GM12872 (cell line): Measurements from ENCODE around the gene RBM19.

Experiments
- TF ChIP-seq, protein P1 (sequence below): IDR thresholded peaks from 3 replicates; pipeline ENCODE4 v1.5.1; 2011; ENCODE audit warnings: low read depth, mild to moderate bottlenecking, low read length, moderate library complexity; ENCODE audit not compliant: insufficient read depth

The RBM19 gene

DNA sequence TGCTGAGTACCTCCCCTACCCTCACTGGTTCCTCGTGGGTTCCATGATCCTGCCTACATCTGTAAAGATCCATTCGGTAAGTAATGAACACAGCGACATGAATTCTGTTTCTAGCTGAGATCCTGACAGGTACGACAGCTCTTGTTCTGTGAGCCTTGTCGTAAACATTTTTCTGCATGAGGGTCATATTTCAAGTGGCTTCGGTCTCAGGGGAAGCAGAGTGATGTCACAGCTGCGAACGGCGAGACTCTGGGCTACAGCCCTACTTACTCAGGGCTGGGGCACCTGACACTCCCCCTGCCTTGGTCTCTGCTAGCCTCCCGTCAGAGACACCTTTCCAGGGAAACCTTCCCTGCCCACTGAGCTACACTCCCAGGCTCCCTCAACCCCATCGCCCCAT lies 85.8 kb downstream of the RBM19 start:
- TF ChIP-seq, protein P1, sequence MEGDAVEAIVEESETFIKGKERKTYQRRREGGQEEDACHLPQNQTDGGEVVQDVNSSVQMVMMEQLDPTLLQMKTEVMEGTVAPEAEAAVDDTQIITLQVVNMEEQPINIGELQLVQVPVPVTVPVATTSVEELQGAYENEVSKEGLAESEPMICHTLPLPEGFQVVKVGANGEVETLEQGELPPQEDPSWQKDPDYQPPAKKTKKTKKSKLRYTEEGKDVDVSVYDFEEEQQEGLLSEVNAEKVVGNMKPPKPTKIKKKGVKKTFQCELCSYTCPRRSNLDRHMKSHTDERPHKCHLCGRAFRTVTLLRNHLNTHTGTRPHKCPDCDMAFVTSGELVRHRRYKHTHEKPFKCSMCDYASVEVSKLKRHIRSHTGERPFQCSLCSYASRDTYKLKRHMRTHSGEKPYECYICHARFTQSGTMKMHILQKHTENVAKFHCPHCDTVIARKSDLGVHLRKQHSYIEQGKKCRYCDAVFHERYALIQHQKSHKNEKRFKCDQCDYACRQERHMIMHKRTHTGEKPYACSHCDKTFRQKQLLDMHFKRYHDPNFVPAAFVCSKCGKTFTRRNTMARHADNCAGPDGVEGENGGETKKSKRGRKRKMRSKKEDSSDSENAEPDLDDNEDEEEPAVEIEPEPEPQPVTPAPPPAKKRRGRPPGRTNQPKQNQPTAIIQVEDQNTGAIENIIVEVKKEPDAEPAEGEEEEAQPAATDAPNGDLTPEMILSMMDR, result no peak

DNA sequence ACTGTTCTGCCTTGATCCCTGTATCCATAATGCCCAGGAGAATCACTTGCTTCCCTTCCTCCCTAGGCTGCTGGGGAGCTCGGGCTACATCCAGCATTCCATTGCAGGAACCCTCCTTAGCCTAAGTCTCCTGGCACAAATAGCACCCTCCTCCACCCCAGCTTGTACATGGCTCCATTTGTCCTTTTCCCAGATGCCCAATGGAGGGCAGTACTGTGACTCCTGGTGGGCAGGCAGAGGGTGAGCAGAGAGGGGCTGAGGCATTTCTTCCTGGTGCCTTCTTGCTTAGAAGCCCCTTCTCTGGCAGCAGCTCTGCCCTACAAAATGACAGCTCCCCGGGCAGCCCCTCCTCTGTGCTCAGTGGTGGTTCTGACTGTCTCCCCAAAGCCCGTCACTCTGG lies 86.5 kb downstream of the RBM19 start:
- TF ChIP-seq, protein P1, result no peak

DNA sequence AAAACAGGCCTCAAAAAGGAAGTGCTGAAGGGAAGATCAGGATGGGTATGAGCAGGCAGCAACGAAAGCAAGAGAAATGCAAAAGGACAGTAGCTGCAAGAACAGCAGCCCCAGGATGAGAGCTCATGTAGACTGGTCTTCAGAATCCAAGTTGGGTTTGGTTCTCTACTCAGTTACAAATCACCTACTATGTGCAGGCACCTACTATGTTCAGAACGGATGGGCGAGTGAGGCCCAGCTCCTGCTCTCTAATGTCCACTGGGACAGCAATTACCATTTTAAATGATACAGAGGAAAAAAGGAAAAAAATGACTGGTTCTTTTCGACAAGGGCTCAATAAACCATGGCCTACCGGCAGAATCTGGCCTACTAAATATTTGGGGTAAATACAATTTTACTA lies 88.5 kb downstream of the RBM19 start:
- TF ChIP-seq, protein P1, result no peak

DNA sequence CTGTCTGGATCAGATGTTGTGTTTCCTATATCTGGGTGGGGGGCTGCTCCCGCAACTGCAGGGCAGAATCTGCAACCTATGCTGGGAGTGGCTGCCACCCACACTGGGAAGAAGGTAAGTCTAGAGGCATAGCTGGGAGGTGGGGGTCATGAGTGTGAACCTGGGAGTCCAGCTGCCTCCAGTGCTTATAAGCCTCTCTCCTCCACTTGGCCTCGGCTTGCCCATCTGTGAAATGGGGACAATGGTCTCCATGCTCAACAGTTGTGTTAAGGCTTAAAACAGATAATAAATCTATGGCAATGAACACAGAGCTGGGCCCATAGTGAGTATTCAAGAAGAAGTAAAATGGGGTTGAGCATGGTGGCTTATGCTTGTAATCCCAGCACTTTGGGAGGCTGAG lies 90.0 kb downstream of the RBM19 start:
- TF ChIP-seq, protein P1, result no peak

DNA sequence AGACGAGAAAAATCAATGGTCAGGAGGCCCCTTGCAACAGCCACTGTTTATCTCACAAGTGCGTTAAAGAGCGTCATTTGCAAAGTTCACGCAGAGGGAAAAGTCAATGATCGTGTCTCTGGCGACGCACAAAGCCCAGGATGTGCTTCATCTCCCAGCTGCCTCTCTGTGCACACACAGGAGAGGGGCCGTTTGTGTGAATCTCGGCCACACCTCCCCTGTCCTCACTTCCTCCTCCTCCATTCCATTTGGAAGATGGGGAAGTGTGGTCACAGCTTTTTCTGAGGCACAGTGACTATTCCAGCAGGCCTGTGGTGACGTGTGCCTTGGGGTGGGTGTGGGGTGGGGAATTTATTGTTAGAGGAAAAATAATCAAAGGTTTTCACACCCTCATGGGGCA lies 90.4 kb downstream of the RBM19 start:
- TF ChIP-seq, protein P1, result no peak

DNA sequence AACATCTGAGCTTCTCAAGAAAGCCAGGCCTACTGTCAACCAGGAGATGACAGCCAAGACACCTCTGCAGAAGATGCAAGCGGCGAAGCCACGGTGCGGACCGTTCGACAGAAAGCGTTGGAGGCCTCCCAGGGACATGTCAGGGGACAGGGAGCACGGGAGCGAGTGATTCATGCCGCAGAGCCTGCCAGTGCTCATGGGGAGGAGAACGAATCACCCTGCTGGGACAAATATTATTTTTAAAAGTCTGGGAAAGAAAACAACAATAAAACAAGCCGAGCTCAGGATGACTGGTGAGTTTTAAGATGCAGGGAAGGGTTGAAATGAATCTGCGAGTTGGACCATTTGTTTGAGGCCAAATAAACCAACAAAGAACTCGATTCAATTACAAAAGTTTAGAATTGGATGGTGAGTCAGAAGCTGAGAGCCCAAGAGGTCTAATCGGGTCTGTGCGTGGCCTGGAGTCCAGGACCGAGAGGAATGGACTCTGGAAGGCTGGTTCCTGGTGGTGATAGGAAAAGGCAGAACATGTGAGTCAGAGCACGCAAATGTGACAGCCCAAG lies 91.0 kb downstream of the RBM19 start:
- TF ChIP-seq, protein P1, result no peak

DNA sequence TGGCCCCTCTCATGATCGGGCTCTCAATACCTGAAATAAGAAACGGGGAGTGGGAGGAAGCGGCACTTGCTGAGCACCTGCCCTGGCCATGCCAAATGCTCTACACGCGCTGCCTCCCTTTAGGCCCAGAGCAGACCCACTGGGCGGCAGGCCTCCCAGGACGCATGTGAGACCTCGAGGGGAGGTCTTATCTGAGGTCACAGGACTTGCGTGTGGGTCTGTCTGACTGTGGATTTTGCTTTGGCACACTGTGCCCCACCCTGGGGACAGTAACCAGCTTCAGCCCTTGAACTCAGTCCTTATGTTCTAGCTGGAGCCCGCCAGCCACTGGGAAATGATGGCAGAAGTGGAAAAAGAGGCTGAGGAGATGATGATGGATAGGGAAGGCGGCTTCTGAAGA lies 91.8 kb downstream of the RBM19 start:
- TF ChIP-seq, protein P1, result no peak
